Measurements from ENCODE around the gene SPATC1L. TPM values are rescaled to one million over a fixed set of nuclear protein-coding genes. Genes with fewer than 3 reads are reported as not detected.

Gene SPATC1L
- total RNA-seq, 1 donor from 2014 or later = 10.9 TPM

DNA sequence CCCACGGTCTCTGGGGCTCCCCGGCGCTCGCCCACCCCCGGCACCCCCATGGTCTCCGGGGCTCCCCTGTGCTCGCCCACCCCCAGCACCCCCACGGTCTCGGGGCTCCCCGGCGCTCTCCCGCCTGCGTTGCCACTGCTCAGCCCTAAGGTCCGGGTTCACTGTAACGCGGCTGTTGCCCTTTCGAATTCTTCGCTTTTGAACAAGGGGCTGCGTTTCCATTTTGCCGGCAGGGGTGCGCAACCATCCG lies 23.7 kb downstream of the SPATC1L start:
- Histone ChIP-seq H3K36me3 (ENCODE audit: control insufficient read depth, insufficient read depth, low read length) (no peaks in the 10 kb centered on the region), H3K4me3 (ENCODE audit: low read depth, low read length) (no peak overlapping the region), H3K27me3 (ENCODE audit: control insufficient read depth, insufficient read depth, low read length) (peaks cover 2% of the 10 kb centered on the region)
- no peak for DNase-seq (ENCODE audit: low read depth)
- TF ChIP-seq, protein P1, sequence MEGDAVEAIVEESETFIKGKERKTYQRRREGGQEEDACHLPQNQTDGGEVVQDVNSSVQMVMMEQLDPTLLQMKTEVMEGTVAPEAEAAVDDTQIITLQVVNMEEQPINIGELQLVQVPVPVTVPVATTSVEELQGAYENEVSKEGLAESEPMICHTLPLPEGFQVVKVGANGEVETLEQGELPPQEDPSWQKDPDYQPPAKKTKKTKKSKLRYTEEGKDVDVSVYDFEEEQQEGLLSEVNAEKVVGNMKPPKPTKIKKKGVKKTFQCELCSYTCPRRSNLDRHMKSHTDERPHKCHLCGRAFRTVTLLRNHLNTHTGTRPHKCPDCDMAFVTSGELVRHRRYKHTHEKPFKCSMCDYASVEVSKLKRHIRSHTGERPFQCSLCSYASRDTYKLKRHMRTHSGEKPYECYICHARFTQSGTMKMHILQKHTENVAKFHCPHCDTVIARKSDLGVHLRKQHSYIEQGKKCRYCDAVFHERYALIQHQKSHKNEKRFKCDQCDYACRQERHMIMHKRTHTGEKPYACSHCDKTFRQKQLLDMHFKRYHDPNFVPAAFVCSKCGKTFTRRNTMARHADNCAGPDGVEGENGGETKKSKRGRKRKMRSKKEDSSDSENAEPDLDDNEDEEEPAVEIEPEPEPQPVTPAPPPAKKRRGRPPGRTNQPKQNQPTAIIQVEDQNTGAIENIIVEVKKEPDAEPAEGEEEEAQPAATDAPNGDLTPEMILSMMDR (IDR thresholded peaks at IDR 0.05; ENCODE audit: insufficient read depth, low read length, poor library complexity, severe bottlenecking) = no peak

- DNase-seq (ENCODE audit: low read depth) = no peak
- no peaks in the 10 kb centered on the region for H3K36me3 ChIP-seq (ENCODE audit: control insufficient read depth, insufficient read depth, low read length)
- TF ChIP-seq, protein P1 (IDR thresholded peaks at IDR 0.05; ENCODE audit: insufficient read depth, low read length, poor library complexity, severe bottlenecking) = no peak
- H3K4me3 ChIP-seq (ENCODE audit: low read depth, low read length) = no peak overlapping the region
- H3K27me3 ChIP-seq (ENCODE audit: control insufficient read depth, insufficient read depth, low read length) = peaks cover 2% of the 10 kb centered on the region
Measured at GRCh38 chr21:46159841-46160656, 24.2 kb downstream of the SPATC1L start.

DNA sequence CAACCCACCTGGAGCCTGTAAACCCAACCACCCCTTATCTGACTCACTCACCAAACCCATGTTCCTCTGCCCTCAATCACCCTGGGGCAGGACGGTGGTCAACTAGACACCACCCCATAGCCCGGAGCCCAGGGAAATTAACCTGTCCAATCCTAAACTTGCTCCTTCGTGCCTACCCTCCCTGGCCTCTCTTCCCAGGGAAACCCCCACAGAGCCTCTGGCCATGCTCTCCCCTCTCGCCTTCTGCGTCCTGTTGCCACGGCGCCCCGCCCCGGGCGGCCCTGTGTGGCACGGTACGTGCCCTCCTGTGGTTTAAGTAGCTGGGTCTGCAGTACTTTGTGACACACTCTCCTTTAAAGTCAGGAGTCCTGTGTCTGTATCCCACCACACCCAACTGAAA lies 24.9 kb downstream of the SPATC1L start:
- TF ChIP-seq, protein P1 (IDR thresholded peaks at IDR 0.05; ENCODE audit: insufficient read depth, low read length, poor library complexity, severe bottlenecking) = no peak
- Histone ChIP-seq H3K27me3 (ENCODE audit: control insufficient read depth, insufficient read depth, low read length) (peaks cover 2% of the 10 kb centered on the region), H3K36me3 (ENCODE audit: control insufficient read depth, insufficient read depth, low read length) (no peaks in the 10 kb centered on the region), H3K4me3 (ENCODE audit: low read depth, low read length) (no peak overlapping the region)
- DNase-seq (ENCODE audit: low read depth) = no peak

DNA sequence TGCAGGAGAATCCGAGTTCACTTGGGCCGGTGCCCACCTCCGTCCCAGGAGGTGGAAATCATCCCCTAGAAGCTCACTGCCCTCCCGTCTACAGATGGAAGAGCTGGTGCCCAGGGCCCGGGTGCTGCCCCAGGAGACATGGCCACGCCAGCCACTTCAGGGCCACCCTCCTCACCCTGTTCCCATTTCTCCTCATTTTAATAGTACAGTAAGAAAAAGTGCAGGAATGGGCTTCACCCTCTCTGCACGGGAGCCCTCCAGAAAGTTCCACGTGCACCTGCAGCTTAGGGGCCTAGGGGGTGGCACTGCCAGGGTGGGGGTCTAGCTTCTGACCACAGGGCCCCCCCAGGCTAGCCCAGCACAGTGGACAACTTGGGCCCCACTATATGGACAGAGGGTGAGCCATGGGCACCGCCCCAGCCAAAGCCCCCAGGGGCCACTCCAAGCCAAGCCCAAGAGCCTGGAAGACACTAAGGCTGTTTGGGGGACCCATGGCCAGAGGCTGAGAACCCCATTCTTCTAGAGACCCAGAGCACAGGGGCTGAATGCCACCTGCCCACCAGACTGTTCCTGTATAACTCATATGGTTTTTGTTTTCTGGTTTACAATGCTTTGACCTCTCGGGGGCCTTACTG lies 25.5 kb downstream of the SPATC1L start:
- Histone ChIP-seq H3K36me3 (ENCODE audit: control insufficient read depth, insufficient read depth, low read length) (no peaks in the 10 kb centered on the region), H3K4me3 (ENCODE audit: low read depth, low read length) (no peak overlapping the region), H3K27me3 (ENCODE audit: control insufficient read depth, insufficient read depth, low read length) (peaks cover 2% of the 10 kb centered on the region)
- TF ChIP-seq, protein P1 (IDR thresholded peaks at IDR 0.05; ENCODE audit: insufficient read depth, low read length, poor library complexity, severe bottlenecking) = no peak
- DNase-seq (ENCODE audit: low read depth) = no peak

DNA sequence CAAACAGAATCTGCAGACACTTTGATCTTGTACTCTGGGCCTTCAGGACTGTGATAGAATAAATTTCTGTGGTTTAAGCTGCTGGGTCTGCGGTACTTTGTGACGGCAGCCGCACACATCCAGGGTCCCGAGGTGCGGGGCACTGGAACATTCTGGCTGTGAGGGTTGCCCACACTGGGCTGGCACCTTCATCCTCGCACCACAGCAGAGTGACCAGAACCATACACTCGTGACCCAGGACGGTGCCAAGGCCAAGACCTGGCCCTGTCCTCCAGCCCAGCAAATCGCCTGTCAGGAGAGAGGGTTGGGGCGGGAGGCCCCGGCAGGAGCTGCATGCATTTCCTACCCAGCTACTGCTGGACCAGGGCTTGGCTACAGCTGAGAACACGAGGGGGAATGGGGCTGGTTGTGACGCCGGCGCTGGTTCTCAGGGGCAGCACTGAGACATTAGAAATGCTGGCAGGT lies 26.2 kb downstream of the SPATC1L start:
- H3K4me3 ChIP-seq (ENCODE audit: low read depth, low read length) = no peak overlapping the region
- TF ChIP-seq, protein P1 (IDR thresholded peaks at IDR 0.05; ENCODE audit: insufficient read depth, low read length, poor library complexity, severe bottlenecking) = no peak
- DNase-seq (ENCODE audit: low read depth) = no peak
- H3K36me3 ChIP-seq (ENCODE audit: control insufficient read depth, insufficient read depth, low read length) = no peaks in the 10 kb centered on the region
- H3K27me3 ChIP-seq (ENCODE audit: control insufficient read depth, insufficient read depth, low read length) = peaks cover 2% of the 10 kb centered on the region
